Cortex of kidney (tissue), 1 donor: ENCODE data around the gene L3MBTL4.

Experiments
- DNase-seq: peaks from one replicate; lab custom pipeline; 2025; lab: John Stamatoyannopoulos, UW

L3MBTL4 gene

GRCh38 chr18:5986257-5986931, 428.3 kb downstream of the L3MBTL4 start:
- no peak for DNase-seq

DNA sequence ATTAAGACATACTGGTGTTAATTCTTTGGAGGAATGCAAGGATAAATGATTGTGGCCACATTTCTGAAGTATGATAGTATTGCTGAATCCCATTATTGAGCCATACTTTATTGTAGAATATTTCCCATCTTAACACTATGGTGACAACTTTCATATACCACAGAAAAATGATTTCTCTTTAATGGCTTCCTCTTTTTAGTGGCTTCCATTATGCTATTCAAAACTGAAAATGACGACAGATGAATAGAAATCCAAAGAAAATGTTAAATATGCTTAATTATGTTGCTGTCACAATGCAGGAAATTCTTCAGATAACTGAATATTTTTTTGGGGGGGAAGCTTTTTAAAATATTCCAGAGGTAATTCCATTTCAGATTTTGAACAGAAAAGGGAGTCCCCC, 430.5 kb downstream of the L3MBTL4 start:
- no peak for DNase-seq

DNA sequence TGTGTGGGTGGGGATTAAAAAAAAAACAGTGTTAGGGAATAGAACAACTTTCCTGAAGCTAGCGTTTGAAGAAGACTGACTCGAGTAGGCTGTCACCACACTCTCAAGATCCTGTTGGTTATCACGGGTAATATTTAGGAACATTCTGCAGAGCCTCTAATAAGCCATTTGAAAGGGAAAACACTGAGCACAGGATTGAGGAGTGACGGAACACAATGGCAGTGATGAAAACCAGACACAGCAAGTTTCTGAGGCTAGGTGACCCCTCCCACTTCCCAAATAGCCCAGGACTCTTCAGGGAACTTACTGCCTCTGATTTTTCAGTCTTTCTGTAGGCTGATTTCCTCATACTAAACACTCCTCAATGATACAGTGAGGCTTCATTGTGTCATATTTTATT, 431.2 kb downstream of the L3MBTL4 start:
- no peak for DNase-seq

DNA sequence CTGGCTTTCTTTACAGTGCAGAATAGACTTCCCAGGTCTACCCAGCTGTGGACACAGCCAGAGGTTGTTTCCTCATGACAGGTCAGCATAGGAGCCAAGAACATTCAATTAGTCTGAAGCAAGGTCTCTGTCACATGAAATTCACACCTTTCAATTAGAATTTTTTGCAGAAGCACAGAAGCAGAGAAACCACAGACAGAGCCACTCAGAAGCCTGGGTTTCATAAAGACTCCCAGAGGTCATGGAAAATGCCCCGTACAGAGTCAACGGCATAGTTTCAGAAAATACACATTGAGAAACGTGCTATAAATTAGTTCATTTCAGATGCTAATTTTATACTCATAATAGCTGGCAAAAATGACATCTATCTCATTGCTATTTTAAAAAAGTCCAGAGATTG, 432.4 kb downstream of the L3MBTL4 start:
- no peak for DNase-seq

DNA sequence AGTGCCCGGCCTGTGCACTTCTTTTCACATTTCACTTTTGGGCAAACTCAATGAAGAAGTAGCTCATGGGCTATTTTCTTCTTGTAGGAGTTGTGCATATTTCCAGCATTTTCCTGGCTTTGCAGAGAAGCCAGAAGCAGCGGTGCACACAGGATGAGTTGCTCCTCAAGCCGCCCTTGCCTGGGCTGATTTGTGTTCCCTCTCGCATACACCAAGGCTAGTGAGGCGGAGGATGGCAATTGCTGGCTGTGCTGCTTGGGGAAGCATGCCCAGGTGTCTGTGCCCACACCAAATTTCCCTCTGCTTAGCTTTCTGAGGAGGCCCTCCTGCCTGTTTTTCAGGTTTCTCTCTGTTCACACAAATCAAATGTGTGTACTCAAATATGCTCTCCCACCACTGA, 434.0 kb downstream of the L3MBTL4 start:
- DNase-seq = no peak

DNA sequence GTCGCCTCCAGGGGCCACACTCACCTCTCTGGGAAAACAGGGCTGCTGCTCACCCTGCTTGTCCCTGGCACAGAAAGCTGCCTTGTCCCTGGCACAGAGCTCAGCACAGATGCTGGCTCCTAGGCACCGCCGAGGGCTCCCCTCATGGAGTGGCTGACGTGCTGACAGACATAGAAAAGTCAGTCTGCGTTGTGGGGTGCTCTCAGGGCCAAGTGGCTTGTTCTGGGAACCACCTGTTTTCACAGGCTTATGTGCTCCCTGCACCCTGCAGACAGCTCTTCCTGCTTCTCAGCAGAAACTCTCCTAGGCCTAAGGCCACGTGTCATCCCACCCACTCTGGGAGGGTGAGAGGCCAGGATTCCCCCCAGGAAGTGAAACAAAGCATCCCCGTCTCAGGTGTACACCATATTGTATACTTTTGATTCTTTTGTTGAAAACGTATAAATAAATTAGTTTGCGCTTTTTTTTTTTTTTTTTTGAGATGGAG, 434.7 kb downstream of the L3MBTL4 start:
- no peak for DNase-seq

- no peak for DNase-seq
Observed at GRCh38 chr18:5979176-5979888, 435.4 kb downstream of the L3MBTL4 start.

GRCh38 chr18:5977022-5977421, 437.7 kb downstream of the L3MBTL4 start:
- no peak for DNase-seq

DNA sequence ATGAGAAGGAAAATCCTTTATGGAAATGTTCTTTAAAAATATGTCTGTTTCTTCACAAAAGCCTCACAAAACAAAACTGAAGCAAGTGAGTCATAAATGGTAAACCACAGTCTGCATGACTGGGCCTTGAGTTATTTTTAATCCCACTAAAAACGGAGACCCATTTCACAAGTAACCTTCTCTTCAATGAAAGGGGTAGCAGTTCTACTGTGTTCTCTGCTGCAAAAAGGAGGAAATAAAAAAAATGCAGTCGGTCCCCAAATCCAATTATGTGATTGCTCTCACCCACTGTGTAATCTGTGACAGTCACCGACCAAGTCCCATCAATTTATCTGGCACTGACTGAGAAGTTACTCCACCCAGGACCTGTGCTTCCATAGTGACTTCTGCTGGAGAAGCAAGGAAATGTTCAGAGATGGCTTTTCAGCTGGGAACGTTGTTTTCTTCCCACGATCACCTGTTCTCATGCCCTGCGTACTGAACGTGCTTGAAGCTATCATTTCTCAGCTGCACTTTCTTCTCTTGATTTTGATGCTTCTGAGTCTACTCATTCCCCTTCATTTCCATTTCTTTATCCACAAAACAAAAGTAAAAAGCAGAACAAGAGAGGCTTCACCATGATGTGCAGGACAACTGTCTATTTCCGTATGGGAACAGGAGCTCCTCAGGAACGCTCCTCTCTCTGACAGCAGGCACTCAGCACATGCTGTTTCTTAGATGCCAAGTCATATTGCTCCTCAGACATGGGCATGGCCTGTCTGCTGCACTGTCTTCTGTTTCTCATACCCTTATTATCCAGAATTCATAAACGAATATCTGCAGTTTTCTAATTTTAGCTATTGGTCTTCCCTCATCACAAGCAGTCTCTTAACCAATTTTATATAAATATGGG, 439.4 kb downstream of the L3MBTL4 start:
- no peak for DNase-seq

GRCh38 chr18:5974696-5975095, 440.0 kb downstream of the L3MBTL4 start:
- no peak for DNase-seq

- no peak for DNase-seq
Observed at GRCh38 chr18:5973099-5973498, 441.6 kb downstream of the L3MBTL4 start.

- no peak for DNase-seq
Observed at GRCh38 chr18:5972298-5972697, 442.4 kb downstream of the L3MBTL4 start.

DNA sequence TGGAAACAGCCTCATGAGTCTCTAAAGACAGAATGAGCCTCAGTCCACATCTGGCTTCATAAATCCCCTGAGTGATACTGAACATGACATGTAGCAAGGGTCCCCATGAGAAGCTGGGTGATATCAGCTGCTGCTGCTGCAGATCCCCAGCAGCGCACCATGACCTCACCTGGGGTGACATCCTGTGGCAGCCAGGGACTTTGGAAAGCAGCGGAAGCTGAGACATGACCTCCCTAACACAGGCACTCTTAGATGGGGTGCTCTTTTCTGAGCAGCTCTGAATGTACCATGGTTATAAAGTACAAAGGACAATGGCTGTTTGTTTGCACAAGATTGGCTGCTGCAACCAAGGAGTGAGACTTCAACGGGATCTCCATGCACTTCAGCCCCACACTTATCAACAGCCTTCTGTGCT, 444.7 kb downstream of the L3MBTL4 start:
- DNase-seq = no peak

DNA sequence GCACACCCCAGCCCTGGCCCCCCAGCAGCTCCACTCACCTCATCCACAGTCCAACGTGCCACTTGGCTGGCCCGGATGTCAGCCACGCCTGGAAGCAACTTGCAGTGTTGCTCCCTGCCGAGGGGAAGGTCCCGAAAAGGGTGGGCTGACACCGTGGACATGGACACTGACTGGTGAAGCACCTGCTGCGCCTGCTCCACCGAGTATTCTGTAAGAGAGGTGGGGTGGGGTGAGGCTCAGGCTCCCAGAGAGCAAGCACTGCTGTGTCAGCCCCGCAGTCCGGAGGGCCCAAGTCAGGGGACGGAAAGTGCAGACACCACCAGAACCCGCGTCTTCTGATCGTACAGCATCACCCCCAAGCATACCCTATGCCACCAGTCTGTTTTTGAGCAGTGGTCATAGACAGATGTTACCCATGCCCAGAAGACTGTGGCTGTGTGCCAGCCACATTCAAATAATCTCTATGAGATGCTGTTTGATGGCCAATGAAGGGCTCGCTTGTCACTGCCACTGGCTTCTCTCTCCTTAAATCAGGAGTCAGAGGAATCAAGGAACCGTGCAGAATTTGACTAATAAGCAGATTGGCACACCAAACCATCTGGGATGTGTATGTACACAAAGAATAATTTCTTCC, 445.2 kb downstream of the L3MBTL4 start:
- no peak for DNase-seq

DNA sequence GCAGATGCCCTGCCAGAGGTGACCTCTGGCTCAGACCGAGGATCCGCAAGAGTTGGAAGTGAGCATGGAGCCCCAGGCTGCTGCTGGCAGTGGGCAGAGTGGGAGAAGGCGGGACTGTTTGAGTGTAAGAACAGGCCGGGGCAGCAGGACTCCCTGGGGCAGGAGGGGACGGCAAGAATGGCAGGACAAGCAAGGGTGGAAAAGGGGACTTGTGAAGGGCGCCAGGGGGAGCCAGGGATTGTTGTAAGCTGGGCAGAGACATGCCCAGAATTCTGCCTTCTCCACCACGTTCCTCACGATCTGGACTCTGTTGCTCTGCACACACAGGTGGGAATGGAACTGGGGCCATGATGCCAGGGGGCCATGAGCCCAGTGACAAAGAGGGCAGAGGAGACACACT, 447.0 kb downstream of the L3MBTL4 start:
- DNase-seq = no peak

DNA sequence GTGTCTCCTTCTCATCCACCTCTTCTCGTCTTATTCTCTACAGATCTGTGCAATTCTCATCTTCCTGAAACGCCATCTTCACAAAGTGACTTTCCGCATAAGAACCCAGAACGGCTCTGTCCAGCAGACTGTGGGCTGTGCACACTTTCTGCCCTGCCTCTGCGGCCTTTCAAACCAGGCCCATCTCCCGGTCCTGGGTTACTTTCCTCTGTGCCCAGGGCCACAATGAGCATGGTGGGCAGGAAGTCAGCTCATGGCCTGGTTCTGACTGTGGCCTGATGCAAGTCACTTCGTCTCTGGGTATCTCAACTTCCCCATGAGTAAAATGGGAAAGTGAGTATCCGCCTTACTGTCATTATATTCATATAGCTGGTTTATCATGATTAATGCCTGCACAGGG, 447.7 kb downstream of the L3MBTL4 start:
- no peak for DNase-seq

DNA sequence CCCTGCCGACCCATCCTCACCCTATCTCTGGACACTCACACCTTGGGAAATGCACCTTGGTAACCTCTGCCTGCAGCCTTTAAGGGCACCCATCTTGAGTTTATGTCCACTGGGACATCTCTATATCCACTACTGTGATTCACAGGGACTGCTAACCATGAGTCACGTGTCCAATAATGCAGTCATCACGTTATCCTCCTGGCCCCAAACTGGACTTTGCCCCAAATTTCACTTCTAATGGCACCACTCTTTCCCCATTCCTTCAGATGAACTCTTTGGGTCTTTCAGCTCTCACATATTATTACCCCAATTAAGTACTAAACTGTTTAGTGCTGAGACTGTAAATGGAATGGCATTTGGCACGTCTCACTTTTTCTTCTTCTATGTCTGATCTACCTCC, 448.2 kb downstream of the L3MBTL4 start:
- no peak for DNase-seq

DNA sequence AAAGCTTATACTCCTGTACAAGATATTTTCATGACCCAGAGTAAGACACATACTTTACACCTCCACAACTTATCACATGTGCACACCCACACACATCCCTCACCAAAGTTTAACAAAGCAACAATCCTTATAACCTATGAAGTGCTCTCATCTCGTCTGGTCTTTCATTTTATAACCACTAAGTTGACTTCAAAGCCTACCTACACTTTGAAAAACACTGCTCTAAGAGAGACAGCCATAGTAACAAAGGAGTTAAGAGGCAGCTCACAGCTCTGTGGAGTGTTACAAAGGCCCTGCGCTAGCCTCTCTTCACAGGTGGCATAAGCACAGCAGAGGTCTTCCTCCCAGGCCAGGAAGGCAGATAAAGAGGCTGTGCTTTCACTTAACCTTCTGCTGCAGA, 449.7 kb downstream of the L3MBTL4 start:
- no peak for DNase-seq

DNA sequence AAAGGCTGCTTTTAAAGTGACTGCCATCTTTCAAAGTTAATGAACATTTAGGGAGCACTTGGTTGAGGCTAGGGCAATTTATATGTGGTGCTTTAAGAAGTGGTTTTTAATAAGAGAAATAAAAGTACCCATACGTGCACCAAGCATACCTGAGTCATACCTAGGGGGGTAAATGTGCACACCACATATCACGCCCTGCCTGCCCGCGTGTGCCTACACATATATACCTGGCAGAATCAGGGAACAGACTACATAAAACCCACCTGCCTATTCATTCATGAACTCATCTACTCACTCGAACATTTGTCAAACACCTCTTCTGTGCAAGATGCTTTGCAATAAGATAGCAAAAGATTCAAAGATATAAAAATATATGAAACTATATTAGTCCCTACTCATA, 450.1 kb downstream of the L3MBTL4 start:
- DNase-seq = no peak

- DNase-seq = no peak
Observed at GRCh38 chr18:5964108-5964507, 450.6 kb downstream of the L3MBTL4 start.

DNA sequence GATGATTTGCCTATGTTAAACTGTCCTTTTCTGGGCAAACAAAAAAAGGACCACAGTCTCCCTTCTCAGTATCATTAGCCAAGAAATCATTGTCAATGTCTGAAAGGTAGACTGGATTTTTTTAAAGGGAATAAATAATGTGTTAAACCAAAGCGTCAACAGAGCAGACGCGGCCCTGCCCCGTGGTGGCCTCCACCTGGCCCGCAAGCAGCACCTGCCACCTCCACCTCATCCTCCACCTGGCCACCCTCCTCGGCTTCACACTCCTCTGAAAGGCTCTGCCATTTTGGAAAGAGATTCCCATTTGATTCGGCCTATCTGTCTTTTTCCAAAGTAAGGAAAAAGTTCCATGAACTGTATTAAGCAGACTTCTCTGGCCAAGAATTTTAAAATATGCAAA, 451.4 kb downstream of the L3MBTL4 start:
- no peak for DNase-seq

DNA sequence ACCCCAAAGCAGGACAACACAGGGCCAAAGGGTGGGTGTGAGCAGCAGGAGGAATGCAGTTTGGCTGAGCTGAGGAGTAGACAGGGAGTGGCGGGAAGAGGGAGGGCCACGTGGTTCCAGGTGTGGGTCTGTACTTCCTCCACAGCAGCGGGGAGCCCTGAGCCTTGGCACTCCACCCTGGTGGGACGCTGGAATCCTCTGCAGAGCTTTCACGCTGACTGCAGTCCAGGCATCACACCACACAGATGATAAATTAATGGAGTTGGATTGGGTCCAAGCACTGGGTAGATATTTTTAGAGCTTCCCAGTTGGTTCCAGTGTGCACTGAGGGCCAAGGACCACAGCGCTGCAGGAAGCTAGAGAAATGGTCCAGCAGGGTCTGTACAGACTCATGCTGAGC, 452.3 kb downstream of the L3MBTL4 start:
- DNase-seq = no peak
